Adrenal gland (tissue), 5 donors: Measurements from ENCODE around the gene ZBTB7C.

Source experiments
- POLR2A ChIP-seq, 2 donors: fragments of 450-650 bp; IDR thresholded peaks; one replicate each; pipeline ENCODE4 v1.6.1; 2017; ENCODE audit warnings: antibody characterized with exemption in 2 of 2, mild to moderate bottlenecking in 2 of 2, moderate library complexity in 1 of 2
- TF ChIP-seq, protein P1 (sequence below), 6 experiments: fragments of 450-650 bp in 4 of 6; fragments of 200-600 bp in 2 of 6; sonication (generic) in 1 of 6; IDR thresholded peaks; 1 replicate in 5 of 6; 2 replicates in 1 of 6; pipeline versions ENCODE4 v1.5.1 to v1.8.0; 2016 to 2021; ENCODE audit warnings: antibody characterized with exemption in 6 of 6, mild to moderate bottlenecking in 2 of 6, moderate library complexity in 1 of 6
- donor health status: DM: no; HTN: no; CAD: no.

DNA sequence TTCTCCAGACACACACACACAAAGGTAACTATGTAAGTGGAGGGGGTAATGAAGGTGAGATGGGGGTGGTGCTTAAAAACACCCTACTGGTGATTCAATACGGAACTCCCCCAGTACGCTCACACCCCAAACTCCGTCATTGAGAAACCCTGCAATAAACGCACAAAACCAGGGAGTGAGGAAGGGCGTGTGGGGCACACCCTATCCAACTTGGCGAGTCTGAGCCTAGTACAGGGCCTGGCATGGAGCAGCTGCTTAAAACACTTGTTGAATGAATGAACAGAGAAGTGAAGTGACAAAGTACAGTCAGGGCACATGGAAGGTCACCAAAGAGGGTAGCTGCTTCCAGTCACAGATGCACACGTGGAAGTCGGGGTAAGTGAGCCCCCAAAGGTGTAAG is 331.9 kb downstream of the ZBTB7C start:
- TF ChIP-seq, protein P1, sequence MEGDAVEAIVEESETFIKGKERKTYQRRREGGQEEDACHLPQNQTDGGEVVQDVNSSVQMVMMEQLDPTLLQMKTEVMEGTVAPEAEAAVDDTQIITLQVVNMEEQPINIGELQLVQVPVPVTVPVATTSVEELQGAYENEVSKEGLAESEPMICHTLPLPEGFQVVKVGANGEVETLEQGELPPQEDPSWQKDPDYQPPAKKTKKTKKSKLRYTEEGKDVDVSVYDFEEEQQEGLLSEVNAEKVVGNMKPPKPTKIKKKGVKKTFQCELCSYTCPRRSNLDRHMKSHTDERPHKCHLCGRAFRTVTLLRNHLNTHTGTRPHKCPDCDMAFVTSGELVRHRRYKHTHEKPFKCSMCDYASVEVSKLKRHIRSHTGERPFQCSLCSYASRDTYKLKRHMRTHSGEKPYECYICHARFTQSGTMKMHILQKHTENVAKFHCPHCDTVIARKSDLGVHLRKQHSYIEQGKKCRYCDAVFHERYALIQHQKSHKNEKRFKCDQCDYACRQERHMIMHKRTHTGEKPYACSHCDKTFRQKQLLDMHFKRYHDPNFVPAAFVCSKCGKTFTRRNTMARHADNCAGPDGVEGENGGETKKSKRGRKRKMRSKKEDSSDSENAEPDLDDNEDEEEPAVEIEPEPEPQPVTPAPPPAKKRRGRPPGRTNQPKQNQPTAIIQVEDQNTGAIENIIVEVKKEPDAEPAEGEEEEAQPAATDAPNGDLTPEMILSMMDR (IDR thresholded peaks at IDR 0.05): no peak
- TF ChIP-seq POLR2A (IDR thresholded peaks at IDR 0.05): no peak
